Natural killer cell (primary cell): ENCODE data around the gene RPL39. TPM values are rescaled to one million over a fixed set of nuclear protein-coding genes. Genes with fewer than 3 reads are reported as not detected.

Experiments used
- ATAC-seq, 3 donors: fragments of 150-1000 bp in 2 of 3; fragments of 200-7000 bp in 1 of 3; cut with Tn5 transposase; 1 replicate in 1 of 3; 2 replicates in 2 of 3; pipeline ENCODE4 v1.10.0; 2021; ENCODE audit warnings: mild to moderate bottlenecking in 2 of 3, moderate library complexity in 2 of 3
- DNase-seq, 2 donors: peaks; one replicate each; pipeline versions ENCODE4 v3.0.0 to v3.0.0-alpha.2; 2013 to 2021; ENCODE audit warnings: mixed read lengths in 1 of 2
- H3K27ac ChIP-seq: one replicate; pipeline ENCODE4 v1.5.1; 2013; ENCODE audit warnings: mild to moderate bottlenecking, low read length
- H3K27me3 ChIP-seq: one replicate; pipeline ENCODE4 v1.6.1; 2013; ENCODE audit warnings: low read length; ENCODE audit not compliant: control insufficient read depth, insufficient read depth
- H3K36me3 ChIP-seq: one replicate; pipeline ENCODE4 v1.6.1; 2013; ENCODE audit warnings: low read length; ENCODE audit not compliant: control insufficient read depth, insufficient read depth
- H3K4me1 ChIP-seq: one replicate; pipeline ENCODE4 v1.6.1; 2013; ENCODE audit warnings: low read length; ENCODE audit not compliant: control insufficient read depth, insufficient read depth
- H3K4me3 ChIP-seq: one replicate; pipeline ENCODE4 v1.5.1; 2013; ENCODE audit warnings: low read length
- H3K9me3 ChIP-seq: one replicate; pipeline ENCODE4 v1.6.1; 2013; ENCODE audit warnings: low read length; ENCODE audit not compliant: control insufficient read depth, insufficient read depth
- H3K27ac Mint-ChIP-seq, 2 donors: one replicate each; pipeline ENCODE4 v1.8.0; 2022; ENCODE audit warnings: mild to moderate bottlenecking in 2 of 2, mixed read lengths in 2 of 2, moderate library complexity in 1 of 2
- H3K27me3 Mint-ChIP-seq, 2 donors: one replicate each; pipeline ENCODE4 v1.8.0; 2022; ENCODE audit warnings: low read depth in 2 of 2, mixed read lengths in 2 of 2
- H3K36me3 Mint-ChIP-seq: one replicate; pipeline ENCODE4 v1.8.0; 2022; ENCODE audit warnings: mixed read lengths
- H3K4me1 Mint-ChIP-seq, 2 donors: one replicate each; pipeline ENCODE4 v1.8.0; 2022; ENCODE audit warnings: mixed read lengths in 2 of 2
- H3K4me3 Mint-ChIP-seq: one replicate; pipeline ENCODE4 v1.8.0; 2022; ENCODE audit warnings: mild to moderate bottlenecking, moderate library complexity, mixed read lengths
- H3K9me3 Mint-ChIP-seq, 2 donors: one replicate each; pipeline ENCODE4 v1.8.0; 2022; ENCODE audit warnings: mixed read lengths in 2 of 2
- CTCF ChIP-seq: fragments of 200-600 bp; IDR thresholded peaks from one replicate; pipeline ENCODE4 v1.8.0; 2022; ENCODE audit warnings: antibody characterized with exemption
- WGBS: methylation state at CpG from one replicate; pipeline ENCODE4 v1.1.7; 2013; ENCODE audit warnings: missing lambda C conversion rate; ENCODE audit not compliant: insufficient coverage; 5-methylcytosine and 5-hydroxymethylcytosine counted together
- intact Hi-C: fragments of 100-400 bp; cut with micrococcal nuclease; formaldehyde crosslinking; loops from one replicate; pipeline ENCODE4 v1.14.2; 2022
- total RNA-seq, 4 donors: library from RNA; stranded (reverse); fragments of 120-200 nt in 1 of 4; gene quantifications; one replicate each; pipeline versions ENCODE4 v1.2.3 to v1.2.4, GENCODE V29; 2013 to 2022

The RPL39 gene
- total RNA-seq, 3 donors from 2014 or later (not counting 1 experiment from before 2014, with no cell fraction given) = 1,040 to 1,487 (median 1,381) TPM

DNA sequence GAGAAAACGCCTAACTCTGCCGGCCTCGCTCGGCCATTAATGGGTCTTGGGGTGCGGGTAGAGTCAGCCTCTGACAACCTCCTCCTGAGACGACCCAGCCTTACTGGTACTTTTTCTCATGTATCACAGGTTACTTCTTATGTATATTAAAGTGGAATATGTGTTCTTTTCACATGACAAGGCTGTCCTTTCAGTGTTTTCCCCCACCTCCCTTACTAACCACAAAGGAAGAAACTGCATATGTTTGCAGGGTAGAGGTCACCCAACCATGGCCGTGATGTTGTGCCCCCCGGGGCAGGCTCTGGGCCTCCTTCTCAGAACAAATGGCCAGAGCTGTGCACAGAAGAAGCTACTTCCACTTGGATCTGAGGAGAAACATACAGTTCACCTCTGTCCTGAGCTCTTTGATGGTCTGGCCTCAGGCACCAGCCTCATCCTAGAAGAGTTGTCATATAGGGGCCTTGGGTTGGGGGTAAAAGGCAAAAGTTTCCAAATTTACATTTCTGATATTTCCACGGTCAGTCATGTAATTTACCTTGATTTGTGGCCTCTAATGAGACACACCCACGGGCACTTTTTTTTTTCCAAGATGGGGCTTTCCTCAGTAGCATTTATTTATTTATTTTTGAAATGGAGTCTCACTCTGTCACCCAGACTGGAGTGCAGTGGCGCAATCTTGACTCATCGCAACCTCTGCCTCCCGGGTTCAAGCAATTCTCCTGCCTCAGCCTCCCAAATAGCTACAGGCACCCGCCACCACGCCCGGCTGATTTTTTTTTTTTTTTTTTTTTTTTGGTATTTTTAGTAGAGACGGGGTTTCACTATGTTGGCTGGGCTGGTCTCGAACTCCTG, 31.2 kb downstream of the RPL39 start:
- Histone ChIP-seq H3K27me3 (no peaks in the 10 kb centered on the region), H3K4me3 (peak overlapping the region; percentile 35), H3K36me3 (no peaks in the 10 kb centered on the region), H3K9me3 (no peaks in the 10 kb centered on the region), H3K4me1 (peaks cover 38% of the 10 kb centered on the region), H3K27ac (no peak overlapping the region)
- 33% methylated on average over 5 of the region's 18 CpGs for WGBS
- TF ChIP-seq CTCF = no peak
- H3K27me3 Mint-ChIP-seq = no peaks in the 10 kb centered on the region
- H3K4me3 Mint-ChIP-seq = peak overlapping the region; percentile 35
- ATAC-seq = no peak
- intact Hi-C loops = no loop called here
- peaks cover 25 to 29% of the 10 kb centered on the region in 2 donors for H3K4me1 Mint-ChIP-seq
- H3K27ac Mint-ChIP-seq = no peak overlapping the region
- H3K9me3 Mint-ChIP-seq = no peaks in the 10 kb centered on the region
- H3K36me3 Mint-ChIP-seq = no peaks in the 10 kb centered on the region
- DNase-seq = no peak

DNA sequence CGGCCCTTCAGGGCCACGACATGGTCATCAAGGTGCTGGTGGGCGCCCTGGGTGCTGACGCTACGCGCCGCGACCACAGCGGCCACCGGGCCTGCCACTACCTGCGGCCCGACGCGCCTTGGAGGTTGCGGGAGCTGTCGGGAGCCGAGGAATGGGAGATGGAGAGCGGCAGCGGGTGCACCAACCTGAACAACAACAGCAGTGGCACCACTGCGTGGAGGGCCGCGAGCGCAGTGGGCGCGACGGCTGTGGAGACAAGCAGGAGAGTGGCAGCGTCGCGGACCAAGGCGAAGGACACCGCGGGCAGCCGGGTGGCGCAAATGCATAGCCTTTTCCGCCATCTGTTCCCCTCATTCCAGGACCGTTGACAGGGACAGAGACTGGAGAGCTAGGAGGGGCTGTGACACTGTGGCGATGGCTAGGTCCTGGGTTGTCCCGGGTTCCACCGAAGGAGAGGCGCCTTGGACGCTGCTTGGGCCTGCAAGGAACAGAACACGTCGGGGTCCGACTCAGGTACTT, 32.1 kb downstream of the RPL39 start:
- Mint-ChIP-seq H3K27me3 (no peaks in the 10 kb centered on the region), H3K4me1 (peaks cover 29 to 30% of the 10 kb centered on the region in 2 donors), H3K27ac (peak overlapping the region in 1 of 2 donors; percentile 62), H3K36me3 (no peaks in the 10 kb centered on the region), H3K9me3 (no peaks in the 10 kb centered on the region), H3K4me3 (peak overlapping the region; percentile 45)
- ATAC-seq (no peak), DNase-seq (peak in 1 of 2 donors; percentile 6)
- intact Hi-C loops = loop anchor here (5.0 to 10.0 kb wide), 4 partner anchors 33 to 185 kb away; partner anchors contain the start of genes NKRF, RPL39 and UBE2A
- no peaks in the 10 kb centered on the region for H3K9me3 ChIP-seq
- peak overlapping the region; percentile 35 for H3K4me3 ChIP-seq
- WGBS = 56% methylated on average over 44 of the region's 44 CpGs
- no peak overlapping the region for H3K27ac ChIP-seq
- H3K36me3 ChIP-seq = no peaks in the 10 kb centered on the region
- peaks cover 48% of the 10 kb centered on the region for H3K4me1 ChIP-seq
- TF ChIP-seq CTCF = no peak
- no peaks in the 10 kb centered on the region for H3K27me3 ChIP-seq

DNA sequence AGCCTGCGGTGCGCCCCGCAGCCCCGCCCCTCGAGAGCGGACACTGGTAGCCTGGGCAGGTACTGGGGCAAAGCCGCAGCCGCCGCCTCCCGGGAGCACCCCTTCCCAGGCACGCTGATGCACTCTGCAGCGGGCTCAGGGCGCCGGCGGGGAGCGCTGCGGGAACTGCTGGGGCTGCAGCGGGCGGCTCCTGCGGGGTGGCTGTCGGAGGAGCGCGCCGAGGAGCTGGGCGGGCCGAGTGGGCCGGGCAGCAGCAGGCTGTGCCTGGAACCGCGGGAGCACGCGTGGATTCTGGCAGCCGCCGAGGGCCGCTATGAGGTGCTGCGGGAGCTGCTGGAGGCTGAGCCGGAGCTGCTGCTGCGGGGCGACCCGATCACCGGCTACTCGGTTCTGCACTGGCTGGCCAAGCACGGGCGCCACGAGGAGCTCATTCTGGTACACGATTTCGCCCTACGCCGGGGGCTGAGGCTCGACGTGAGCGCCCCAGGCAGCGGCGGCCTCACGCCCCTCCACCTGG, 32.6 kb downstream of the RPL39 start:
- under 1% methylated on average over 54 of the region's 54 CpGs for WGBS
- no peaks in the 10 kb centered on the region for H3K27me3 ChIP-seq
- peak overlapping the region; percentile 47 for H3K4me3 Mint-ChIP-seq
- H3K9me3 Mint-ChIP-seq = no peaks in the 10 kb centered on the region
- H3K27ac Mint-ChIP-seq = peak overlapping the region in 1 of 2 donors; percentile 62
- H3K27me3 Mint-ChIP-seq = no peaks in the 10 kb centered on the region
- peak overlapping the region; percentile 49 for H3K4me3 ChIP-seq
- no peaks in the 10 kb centered on the region for H3K36me3 ChIP-seq
- DNase-seq = peak; percentile 21 to 52
- peaks cover 30 to 31% of the 10 kb centered on the region in 2 donors for H3K4me1 Mint-ChIP-seq
- peak; percentile 46 to 49 (median 49) for ATAC-seq
- no peak overlapping the region for H3K27ac ChIP-seq
- no peaks in the 10 kb centered on the region for H3K36me3 Mint-ChIP-seq
- intact Hi-C loops = loop anchor here (5.0 to 10.0 kb wide), 4 partner anchors 34 to 184 kb away; partner anchors contain the start of genes NKRF, RPL39 and UBE2A
- H3K4me1 ChIP-seq = peaks cover 50% of the 10 kb centered on the region
- no peak for TF ChIP-seq CTCF
- H3K9me3 ChIP-seq = no peaks in the 10 kb centered on the region
